Raji (cell line): Measurements from ENCODE around the gene CACUL1.

ENCODE experiments used
- POLR2A ChIP-seq: IDR thresholded peaks from 2 replicates; pipeline ENCODE4 v1.6.1; 2011; ENCODE audit warnings: low read depth, low read length, control low read depth; ENCODE audit not compliant: insufficient read depth

The CACUL1 gene

DNA sequence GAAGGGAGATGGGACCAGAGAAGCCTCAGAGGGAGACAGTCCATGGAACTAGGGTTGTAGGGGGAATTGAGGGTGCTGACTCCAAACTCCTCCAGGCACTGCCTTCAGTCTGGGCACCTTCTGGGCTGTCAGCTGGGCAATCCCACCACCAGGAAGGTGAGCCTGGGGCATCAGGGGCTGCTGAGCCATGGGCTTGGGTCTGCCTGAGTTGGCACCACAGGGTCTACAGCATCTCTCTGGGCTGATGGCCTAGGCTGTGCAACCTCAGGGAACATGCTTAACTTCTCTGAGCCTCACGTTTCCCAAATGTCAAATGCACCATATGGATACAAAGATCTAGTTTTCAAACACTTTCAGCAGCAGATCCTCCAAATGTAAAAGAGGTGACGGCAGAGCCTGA, 112.5 kb downstream of the CACUL1 start:
- no peak for TF ChIP-seq POLR2A

DNA sequence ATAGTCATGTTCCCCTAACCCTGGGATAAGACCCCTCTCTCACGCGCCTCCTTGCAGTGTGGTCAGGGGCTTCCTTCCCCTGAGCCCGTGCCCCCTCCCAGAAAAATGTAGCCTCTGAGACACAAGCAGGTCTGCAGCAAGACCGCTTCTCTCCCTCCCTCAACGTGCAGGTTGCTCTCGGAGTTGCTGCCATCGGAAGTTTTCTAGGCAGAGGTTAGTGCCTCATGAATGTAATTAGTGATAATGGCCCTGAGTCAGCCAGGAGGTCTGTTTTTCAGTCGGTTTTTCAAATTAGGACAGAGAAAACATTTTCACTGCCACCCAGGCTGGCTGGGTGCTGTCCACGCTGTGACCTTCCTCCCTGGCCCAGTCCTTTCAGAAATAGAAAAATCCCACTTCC, 116.1 kb downstream of the CACUL1 start:
- TF ChIP-seq POLR2A, result no peak

DNA sequence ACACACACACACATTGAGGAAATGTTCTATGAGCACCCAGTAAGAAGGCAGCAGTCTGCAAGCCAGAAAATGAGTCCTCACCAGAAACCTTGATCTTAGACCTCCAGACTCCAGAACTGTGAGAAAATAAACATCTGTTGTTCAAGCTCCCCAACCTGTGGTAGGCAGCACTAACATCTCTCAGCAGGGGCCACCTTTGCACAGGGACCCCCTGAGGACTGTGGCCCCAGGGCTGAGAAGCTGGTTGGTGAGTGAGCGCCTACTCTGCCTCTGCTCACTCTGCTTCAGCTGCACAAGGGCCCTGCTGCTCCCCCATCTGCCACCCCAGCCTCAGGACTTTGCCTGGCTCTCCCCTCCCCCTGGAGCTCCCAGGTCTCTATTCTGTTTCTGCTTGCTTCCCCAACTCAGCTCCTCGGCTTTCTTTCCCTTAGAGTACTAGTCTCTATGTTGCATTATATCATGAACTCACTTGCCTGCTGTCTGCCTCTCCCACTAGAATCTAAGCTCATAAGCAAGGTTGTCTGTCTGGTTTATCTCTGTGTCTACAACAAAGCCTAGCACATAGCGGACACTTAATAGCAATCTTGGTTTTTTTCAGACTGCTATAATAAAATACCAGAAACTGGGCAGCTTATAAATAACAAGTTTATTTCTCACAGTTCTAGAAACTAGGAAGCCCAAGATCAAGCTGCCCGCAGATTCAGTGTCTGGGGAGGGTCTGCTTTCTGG, 118.9 kb downstream of the CACUL1 start:
- no peak for TF ChIP-seq POLR2A

DNA sequence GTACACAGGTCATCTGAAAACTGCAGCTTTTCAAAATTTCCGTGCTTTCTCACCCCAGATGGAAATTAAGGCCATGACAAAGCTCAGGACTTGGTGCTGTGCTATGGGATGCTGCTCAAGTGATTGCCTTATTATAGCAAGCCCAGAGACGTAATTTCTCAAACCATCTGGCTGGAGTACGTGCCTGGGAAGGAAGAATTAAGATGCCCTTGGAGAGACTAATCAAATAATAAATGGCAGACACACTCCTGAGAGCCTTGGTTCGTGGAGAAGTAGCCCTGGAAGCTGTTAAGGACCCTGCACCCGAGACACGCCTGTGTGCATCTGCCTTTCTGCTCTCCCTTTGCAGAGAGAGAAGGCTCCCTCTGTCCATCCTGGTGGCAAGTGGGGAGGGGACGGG, 121.0 kb downstream of the CACUL1 start:
- TF ChIP-seq POLR2A, result no peak

DNA sequence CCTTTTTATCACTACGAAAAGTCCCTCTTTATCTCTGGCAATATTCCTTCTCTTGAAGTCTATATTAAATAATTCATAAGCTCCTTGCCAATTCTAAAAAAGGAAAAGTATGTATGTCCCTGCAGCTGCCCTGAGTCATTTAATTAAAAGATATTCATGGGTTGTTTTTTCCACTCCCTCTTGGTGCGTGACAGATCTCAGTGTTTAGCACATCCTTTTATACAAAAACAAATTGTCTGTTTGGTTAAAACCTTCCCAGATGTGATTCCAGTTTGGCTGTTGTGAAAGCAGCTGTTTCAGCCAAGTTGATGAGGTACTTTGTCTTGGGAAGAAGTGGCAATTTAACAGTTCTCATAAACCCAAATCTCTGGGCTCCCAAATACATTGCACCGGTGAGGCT, 125.6 kb downstream of the CACUL1 start:
- TF ChIP-seq POLR2A, result no peak

DNA sequence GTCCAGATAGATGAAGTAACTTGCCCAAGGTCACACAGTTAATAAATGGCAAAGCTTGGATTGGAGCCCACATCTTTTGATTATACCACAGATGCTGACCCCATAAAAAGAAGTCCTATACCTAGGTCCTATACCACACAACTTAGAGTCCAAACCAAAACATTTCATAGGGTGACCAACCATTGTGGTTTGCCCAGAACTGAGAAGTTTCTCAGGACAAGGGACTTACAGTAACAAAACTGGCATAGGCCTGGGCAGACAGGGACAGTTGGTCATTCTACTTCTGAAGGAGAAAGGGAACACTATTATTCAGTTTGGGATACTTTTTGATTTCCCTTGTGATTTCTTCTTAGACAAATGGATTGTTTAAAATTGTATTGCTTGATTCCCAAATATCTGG, 126.4 kb downstream of the CACUL1 start:
- no peak for TF ChIP-seq POLR2A

DNA sequence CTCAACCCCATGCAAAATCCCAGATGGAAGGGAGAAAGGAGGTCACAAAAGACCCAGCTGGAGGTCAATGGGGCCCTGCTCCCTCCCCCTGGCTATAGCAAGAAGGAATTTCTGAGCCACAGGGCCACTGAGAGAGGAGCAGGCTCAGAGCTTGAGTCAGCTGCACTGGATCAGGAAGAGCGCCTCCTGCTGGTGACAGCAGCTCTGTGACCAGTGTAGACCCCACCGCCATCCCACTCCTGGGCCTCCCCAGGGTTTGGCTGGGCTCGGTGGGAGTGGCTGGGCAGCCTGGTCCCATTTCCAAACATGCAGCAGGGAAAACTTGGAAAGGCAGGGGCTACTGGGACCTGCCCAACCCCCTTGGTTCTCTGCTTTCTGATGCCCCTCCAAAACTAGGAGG, 127.8 kb downstream of the CACUL1 start:
- no peak for TF ChIP-seq POLR2A
